Retinal pigment epithelial cell (primary cell): Measurements from ENCODE around the gene R3HDM2.
"Not testable (repeated sequence)": the region's sequence is repeated elsewhere in the genome, so short reads cannot be mapped to it uniquely, and the experiment has no call there.

Experiments
- DNase-seq: peaks from one replicate; pipeline ENCODE4 v3.0.0-alpha.2; 2010; ENCODE audit warnings: low read depth
- H3K4me3 ChIP-seq: 2 replicates; pipeline ENCODE4 v1.5.1; 2011; ENCODE audit warnings: mild to moderate bottlenecking, low read length, control low read depth, moderate library complexity
- CTCF ChIP-seq: conservative IDR thresholded peaks from 2 replicates; pipeline ENCODE4 v1.5.1; 2011; ENCODE audit warnings: low read depth, low read length, control low read depth, inconsistent platforms

Gene R3HDM2

DNA sequence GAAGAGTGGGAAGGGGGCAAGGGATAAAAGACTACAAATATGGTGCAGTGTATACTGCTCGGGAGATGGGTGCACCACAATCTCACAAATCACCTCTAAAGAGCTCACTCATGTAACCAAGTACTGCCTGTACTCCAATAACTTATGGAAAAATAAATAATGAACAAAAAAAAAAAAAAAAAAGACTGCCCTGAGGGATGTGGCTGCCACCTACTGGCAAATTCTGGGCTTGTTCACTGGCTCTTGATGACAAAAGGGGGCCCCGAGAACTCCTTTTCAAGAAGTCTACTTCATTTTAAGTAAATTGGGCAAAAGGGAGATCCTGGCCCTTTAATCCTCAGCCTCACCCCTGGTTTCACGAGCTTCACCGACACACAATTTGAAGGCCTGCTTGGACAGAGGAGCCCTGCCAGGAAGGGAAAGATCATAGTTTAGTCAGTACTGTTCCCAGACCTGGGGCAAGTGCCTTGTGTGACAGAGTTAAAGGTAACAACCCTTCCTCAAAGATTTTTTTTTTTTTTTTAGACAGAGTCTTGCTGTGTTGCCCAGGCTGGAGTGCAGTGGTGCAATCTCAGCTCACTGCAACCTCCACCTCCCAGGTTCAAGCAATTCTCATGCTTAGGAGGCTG is 153.8 kb downstream of the R3HDM2 start:
- no peak for DNase-seq
- peak; percentile 62 for TF ChIP-seq CTCF
- no peak overlapping the region for H3K4me3 ChIP-seq

GRCh38 chr12:57276233-57276632 is 154.6 kb downstream of the R3HDM2 start:
- not testable (repeated sequence) for H3K4me3 ChIP-seq, DNase-seq

GRCh38 chr12:57273516-57273915 is 157.3 kb downstream of the R3HDM2 start:
- no peak overlapping the region for H3K4me3 ChIP-seq
- no peak for TF ChIP-seq CTCF
- no peak for DNase-seq

DNA sequence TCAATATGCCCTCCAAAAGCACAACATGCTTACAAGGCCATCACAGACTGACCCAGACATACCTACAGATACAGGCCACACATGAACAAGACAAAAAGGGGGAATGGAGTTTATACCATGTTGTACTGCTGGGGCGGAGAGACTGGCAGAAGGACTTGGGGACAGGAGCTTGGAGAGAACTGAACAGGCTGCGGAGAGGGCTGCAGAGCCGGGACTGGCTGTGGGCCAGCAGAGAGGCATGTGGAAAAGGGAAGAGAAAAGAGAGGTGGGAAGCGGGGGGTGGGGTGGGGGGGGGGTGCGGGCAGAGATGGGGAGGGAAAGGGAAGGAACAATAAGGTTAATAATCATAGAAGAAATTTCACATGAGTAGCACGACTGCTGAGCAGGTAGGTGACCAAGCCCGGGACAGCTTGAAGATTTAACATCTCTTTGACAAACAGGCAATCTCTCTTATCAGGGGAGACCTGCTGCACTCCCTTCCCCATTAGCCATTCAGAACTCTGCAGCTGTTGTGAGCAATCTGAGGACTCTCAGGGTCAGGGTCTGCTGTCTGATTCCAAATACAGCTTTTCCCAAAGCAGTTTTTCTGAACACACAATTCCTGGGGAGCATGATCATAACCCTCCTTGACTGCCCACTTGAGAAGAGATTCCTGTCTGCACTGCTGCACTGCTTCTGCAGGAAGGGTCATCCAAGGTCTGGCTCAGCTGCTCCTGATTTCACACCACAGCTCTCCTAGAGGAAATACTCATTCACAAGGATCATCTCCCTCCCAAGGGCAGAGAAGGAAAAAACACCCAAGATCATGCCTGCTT is 158.3 kb downstream of the R3HDM2 start:
- H3K4me3 ChIP-seq = no peak overlapping the region
- TF ChIP-seq CTCF = no peak
- DNase-seq = no peak

- DNase-seq = no peak
- no peak overlapping the region for H3K4me3 ChIP-seq
- no peak for TF ChIP-seq CTCF
Measured at GRCh38 chr12:57270966-57271470, 159.8 kb downstream of the R3HDM2 start.

- H3K4me3 ChIP-seq = no peak overlapping the region
- DNase-seq = no peak
- TF ChIP-seq CTCF = no peak
Measured at GRCh38 chr12:57268264-57268663, 162.6 kb downstream of the R3HDM2 start.

DNA sequence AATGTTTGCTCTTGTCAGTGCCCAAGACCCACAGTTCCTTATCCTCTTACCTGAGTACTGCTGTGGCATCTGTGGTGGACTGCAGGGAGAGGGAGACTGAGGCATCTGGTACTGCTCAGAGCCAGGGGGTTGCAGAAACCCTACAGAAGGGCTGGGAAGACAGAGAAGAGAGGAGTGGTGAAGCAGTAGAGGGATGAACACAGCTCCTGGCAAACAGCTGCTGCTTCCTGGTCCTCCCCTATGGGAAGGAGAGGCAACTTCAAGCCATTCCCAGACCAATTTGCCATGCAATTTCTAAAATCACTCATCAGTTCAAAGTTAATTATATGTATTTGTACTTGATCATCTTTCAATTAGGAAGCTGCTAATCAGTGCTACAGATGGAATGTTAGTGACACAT is 164.2 kb downstream of the R3HDM2 start:
- DNase-seq = no peak
- no peak for TF ChIP-seq CTCF
- H3K4me3 ChIP-seq = no peak overlapping the region
